A673 (cell line): ENCODE measurements around the gene GAB2. TPM values are rescaled to one million over a fixed set of nuclear protein-coding genes. Genes with fewer than 3 reads are reported as not detected.
"Not testable (repeated sequence)": the region's sequence is repeated elsewhere in the genome, so short reads cannot be mapped to it uniquely, and the experiment has no call there.

Experiments
- BruUV-seq: library from RNA; stranded (reverse); fragments of 400-500 nt; replicated peaks from 2 replicates; lab custom pipeline; 2021; lab: Mats Ljungman, UMichigan
- CTCF ChIA-PET: fragments of 300-600 bp; sonication (Branson Sonifier 250); formaldehyde crosslinking; loops from one replicate; lab custom pipeline; 2022; ENCODE audit warnings: antibody characterized with exemption; lab: Charles Lee
- POLR2A ChIA-PET: fragments of 300-600 bp; sonication (Branson Sonifier 250); formaldehyde crosslinking; loops from one replicate; lab custom pipeline; 2022; ENCODE audit warnings: antibody characterized with exemption; ENCODE audit not compliant: low non-redundant PET; lab: Charles Lee
- DNase-seq: peaks from one replicate; pipeline ENCODE4 v3.0.0-alpha.2; 2015; ENCODE audit warnings: low spot score
- H3K27ac ChIP-seq: fragments of 200-600 bp; sonication (generic); 2 replicates; pipeline ENCODE4 v1.5.1; 2016; ENCODE audit warnings: mixed run types, low read depth, mild to moderate bottlenecking, mixed read lengths, antibody characterized with exemption, low read length; ENCODE audit not compliant: poor library complexity, severe bottlenecking
- H3K27me3 ChIP-seq: fragments of 200-600 bp; sonication (generic); replicated peaks from 2 replicates; pipeline ENCODE4 v1.6.1; 2017; ENCODE audit warnings: mixed run types, low read depth, mild to moderate bottlenecking, mixed read lengths, antibody characterized with exemption, low read length; ENCODE audit not compliant: insufficient read depth, poor library complexity
- H3K36me3 ChIP-seq: fragments of 200-600 bp; sonication (generic); 2 replicates; pipeline ENCODE4 v1.6.1; 2016; ENCODE audit warnings: mixed run types, mild to moderate bottlenecking, mixed read lengths, antibody characterized with exemption, low read length; ENCODE audit not compliant: insufficient read depth, poor library complexity, severe bottlenecking
- H3K4me1 ChIP-seq: fragments of 200-600 bp; sonication (generic); 2 replicates; pipeline ENCODE4 v1.6.1; 2017; ENCODE audit warnings: mixed run types, mild to moderate bottlenecking, mixed read lengths, antibody characterized with exemption, low read length; ENCODE audit not compliant: insufficient read depth, poor library complexity, severe bottlenecking
- H3K4me3 ChIP-seq: fragments of 200-600 bp; sonication (generic); 2 replicates; pipeline ENCODE4 v1.5.1; 2016; ENCODE audit warnings: low read depth, mixed run types, mild to moderate bottlenecking, mixed read lengths, low read length; ENCODE audit not compliant: poor library complexity, severe bottlenecking
- H3K9me3 ChIP-seq: fragments of 200-600 bp; sonication (generic); 2 replicates; pipeline ENCODE4 v1.6.1; 2016; ENCODE audit warnings: mixed run types, low read depth, mild to moderate bottlenecking, mixed read lengths, antibody characterized with exemption, low read length; ENCODE audit not compliant: poor library complexity, severe bottlenecking
- CTCF ChIP-seq: fragments of 300-800, 200-600 bp; sonication (generic); conservative IDR thresholded peaks from 2 replicates; pipeline ENCODE4 v1.5.1; 2017; ENCODE audit warnings: low read depth, mild to moderate bottlenecking, antibody characterized with exemption, low read length, moderate library complexity, mixed read lengths
- EZH2 ChIP-seq: fragments of 200-600 bp; sonication (generic); IDR thresholded peaks from 2 replicates; pipeline ENCODE4 v1.6.1; 2017; ENCODE audit warnings: borderline replicate concordance, low read depth, mild to moderate bottlenecking, mixed read lengths, antibody characterized with exemption, low read length; ENCODE audit not compliant: poor library complexity, severe bottlenecking
- intact Hi-C: fragments of 100-400 bp; cut with micrococcal nuclease; formaldehyde crosslinking; loops from one replicate; pipeline ENCODE4 v1.10.0; 2022; ENCODE audit not compliant: unreplicated experiment
- total RNA-seq: library from RNA; stranded (reverse); gene quantifications from 2 replicates; pipeline ENCODE4 v1.2.3, GENCODE V29; 2021

The GAB2 gene
- total RNA-seq, 1 experiment from 2014 or later = 21.5 TPM

GRCh38 chr11:78223320-78223954 is 194.2 kb downstream of the GAB2 start:
- no peak for DNase-seq
- no peaks in the 10 kb centered on the region for H3K4me1 ChIP-seq
- no peak overlapping the region for H3K27ac ChIP-seq
- H3K4me3 ChIP-seq = no peak overlapping the region
- H3K9me3 ChIP-seq = no peaks in the 10 kb centered on the region
- no peak for TF ChIP-seq CTCF
- no peak for TF ChIP-seq EZH2
- H3K36me3 ChIP-seq = no peaks in the 10 kb centered on the region
- no peaks in the 10 kb centered on the region for H3K27me3 ChIP-seq
- BruUV-seq = no TSS peak
- POLR2A ChIA-PET = no interaction called here
- intact Hi-C loops = no loop called here
- CTCF ChIA-PET = no interaction called here

GRCh38 chr11:78222726-78223125 is 194.9 kb downstream of the GAB2 start:
- CTCF ChIA-PET, BruUV-seq, DNase-seq, H3K27me3 ChIP-seq, H3K9me3 ChIP-seq, POLR2A ChIA-PET, intact Hi-C loops, H3K4me1 ChIP-seq, H3K36me3 ChIP-seq, H3K27ac ChIP-seq, H3K4me3 ChIP-seq: not testable (repeated sequence)

- CTCF ChIA-PET = no interaction called here
Observed at GRCh38 chr11:78221396-78222315, 196.0 kb downstream of the GAB2 start.

More at GRCh38 chr11:78221396-78222315, 196.0 kb downstream of the GAB2 start:
- H3K4me1 ChIP-seq = no peaks in the 10 kb centered on the region
- no peak overlapping the region for H3K4me3 ChIP-seq
- DNase-seq = no peak
- intact Hi-C loops = no loop called here
- no peaks in the 10 kb centered on the region for H3K9me3 ChIP-seq
- no peaks in the 10 kb centered on the region for H3K27me3 ChIP-seq
- no peaks in the 10 kb centered on the region for H3K36me3 ChIP-seq
- H3K27ac ChIP-seq = no peak overlapping the region
- POLR2A ChIA-PET = no interaction called here
- TF ChIP-seq EZH2 = no peak
- no peak for TF ChIP-seq CTCF
- BruUV-seq = no TSS peak
